ENCODE measurements around the gene OR2B6.

OR2B6 gene

GRCh38 chr6:28004350-28005151, 47.5 kb downstream of the OR2B6 start:
- no peaks in the 10 kb centered on the region for H3K36me3 Mint-ChIP-seq (ENCODE audit: low read depth)
- H3K4me3 Mint-ChIP-seq, result no peak overlapping the region
- no peaks in the 10 kb centered on the region for H3K4me1 Mint-ChIP-seq (ENCODE audit: low read depth)
- H3K27ac Mint-ChIP-seq, result no peak overlapping the region
- H3K9me3 Mint-ChIP-seq, result no peaks in the 10 kb centered on the region
- no peaks in the 10 kb centered on the region for H3K27me3 Mint-ChIP-seq (ENCODE audit: low read depth)

GRCh38 chr6:28005152-28005890, 48.3 kb downstream of the OR2B6 start:
- Mint-ChIP-seq H3K4me1 (ENCODE audit: low read depth) (no peaks in the 10 kb centered on the region), H3K27ac (no peak overlapping the region)

GRCh38 chr6:28005975-28006374, 48.9 kb downstream of the OR2B6 start:
- H3K9me3 Mint-ChIP-seq, result peaks cover 8% of the 10 kb centered on the region
- no peak overlapping the region for H3K27ac Mint-ChIP-seq
- H3K27me3 Mint-ChIP-seq (ENCODE audit: low read depth), result no peaks in the 10 kb centered on the region
- no peak overlapping the region for H3K4me3 Mint-ChIP-seq
- H3K4me1 Mint-ChIP-seq (ENCODE audit: low read depth), result no peaks in the 10 kb centered on the region
- H3K36me3 Mint-ChIP-seq (ENCODE audit: low read depth), result no peaks in the 10 kb centered on the region

More at GRCh38 chr6:28005152-28005890, 48.3 kb downstream of the OR2B6 start:
- H3K36me3 Mint-ChIP-seq (ENCODE audit: low read depth), result no peaks in the 10 kb centered on the region
- peaks cover 4% of the 10 kb centered on the region for H3K9me3 Mint-ChIP-seq
- H3K27me3 Mint-ChIP-seq (ENCODE audit: low read depth), result no peaks in the 10 kb centered on the region
- no peak overlapping the region for H3K4me3 Mint-ChIP-seq

Data from T-helper 1 cell treated with Interleukin-12 subunit alpha and Interleukin-12 subunit beta and Interleukin-4 antibody, amounts not matched to agents 30 μg/mL and 1 μg/mL, for 36 hours (primary cell).